H9 (cell line): ENCODE measurements around the gene AFAP1L2. TPM values are rescaled to one million over a fixed set of nuclear protein-coding genes. Genes with fewer than 3 reads are reported as not detected.
A peak's percentile ranks its signal among the peaks of the same experiment; 100 is the strongest.

Experiments
- DNase-seq: peaks from one replicate; pipeline ENCODE4 v3.0.0-alpha.2; 2017
- H2AFZ ChIP-seq: one replicate; pipeline ENCODE4 v1.6.1; 2013; ENCODE audit warnings: mild to moderate bottlenecking, low read length, control low read depth, moderate library complexity
- H2AK5ac ChIP-seq: 2 replicates; pipeline ENCODE4 v1.6.1; 2013; ENCODE audit warnings: low read length, control low read depth, mixed read lengths; ENCODE audit not compliant: insufficient read length
- H2BK120ac ChIP-seq: one replicate; pipeline ENCODE4 v1.6.1; 2013; ENCODE audit warnings: low read depth, mild to moderate bottlenecking, low read length, control low read depth, inconsistent platforms; ENCODE audit not compliant: poor library complexity, severe bottlenecking
- H2BK12ac ChIP-seq: 2 replicates; pipeline ENCODE4 v1.6.1; 2013; ENCODE audit warnings: low read length, control low read depth, mixed read lengths, low read depth; ENCODE audit not compliant: insufficient read length
- H2BK15ac ChIP-seq: 2 replicates; pipeline ENCODE4 v1.6.1; 2013; ENCODE audit warnings: low read depth, low read length, control low read depth
- H2BK20ac ChIP-seq: one replicate; pipeline ENCODE4 v1.6.1; 2013; ENCODE audit warnings: low read depth, mild to moderate bottlenecking, low read length, control low read depth, inconsistent platforms; ENCODE audit not compliant: poor library complexity, severe bottlenecking
- H2BK5ac ChIP-seq: 2 replicates; pipeline ENCODE4 v1.6.1; 2013; ENCODE audit warnings: low read length, control low read depth, mixed read lengths; ENCODE audit not compliant: insufficient read length
- H3K14ac ChIP-seq: 2 replicates; pipeline ENCODE4 v1.6.1; 2013; ENCODE audit warnings: low read length, control low read depth; ENCODE audit not compliant: insufficient read depth
- H3K18ac ChIP-seq: 2 replicates; pipeline ENCODE4 v1.6.1; 2013; ENCODE audit warnings: low read depth, mild to moderate bottlenecking, mixed read lengths, low read length, control low read depth; ENCODE audit not compliant: insufficient read length
- H3K23ac ChIP-seq: 2 replicates; pipeline ENCODE4 v1.6.1; 2013; ENCODE audit warnings: low read length, control low read depth, mixed read lengths, low read depth; ENCODE audit not compliant: insufficient read length
- H3K23me2 ChIP-seq: 2 replicates; pipeline ENCODE4 v1.6.1; 2013; ENCODE audit warnings: low read depth, mild to moderate bottlenecking, mixed read lengths, low read length, control low read depth; ENCODE audit not compliant: insufficient read length, poor library complexity, severe bottlenecking
- H3K27ac ChIP-seq: 2 replicates; pipeline ENCODE4 v1.5.1; 2013; ENCODE audit warnings: low read length, control low read depth, mixed read lengths, low read depth; ENCODE audit not compliant: insufficient read length
- H3K27me3 ChIP-seq: 2 replicates; pipeline ENCODE4 v1.6.1; 2013; ENCODE audit warnings: low read length, control low read depth, inconsistent platforms; ENCODE audit not compliant: insufficient read depth
- H3K4ac ChIP-seq: 2 replicates; pipeline ENCODE4 v1.6.1; 2013; ENCODE audit warnings: low read depth, mild to moderate bottlenecking, control low read depth, inconsistent platforms, low read length, moderate library complexity
- H3K4me1 ChIP-seq: 2 replicates; pipeline ENCODE4 v1.6.1; 2013; ENCODE audit warnings: low read length, control low read depth, inconsistent platforms; ENCODE audit not compliant: insufficient read depth
- H3K4me2 ChIP-seq: 2 replicates; pipeline ENCODE4 v1.6.1; 2013; ENCODE audit warnings: low read length, control low read depth, mixed read lengths; ENCODE audit not compliant: insufficient read length, insufficient read depth
- H3K56ac ChIP-seq: 2 replicates; pipeline ENCODE4 v1.6.1; 2013; ENCODE audit warnings: low read depth, mild to moderate bottlenecking, mixed read lengths, low read length, control low read depth; ENCODE audit not compliant: insufficient read length
- H3K79me1 ChIP-seq: 2 replicates; pipeline ENCODE4 v1.6.1; 2013; ENCODE audit warnings: low read depth, mild to moderate bottlenecking, moderate library complexity, low read length, control low read depth, inconsistent platforms; ENCODE audit not compliant: insufficient read depth, poor library complexity, severe bottlenecking
- H3K79me2 ChIP-seq: 2 replicates; pipeline ENCODE4 v1.6.1; 2013; ENCODE audit warnings: low read length, control low read depth, inconsistent platforms; ENCODE audit not compliant: insufficient read depth
- H3K9ac ChIP-seq: 2 replicates; pipeline ENCODE4 v1.6.1; 2013; ENCODE audit warnings: low read length, control low read depth, mixed read lengths; ENCODE audit not compliant: insufficient read length; ENCODE audit errors: extremely low read depth
- H3K9me3 ChIP-seq: one replicate; pipeline ENCODE4 v1.6.1; 2013; ENCODE audit warnings: low read depth, low read length, inconsistent platforms; ENCODE audit not compliant: control insufficient read depth
- H3T11ph ChIP-seq: one replicate; pipeline ENCODE4 v1.6.1; 2013; ENCODE audit warnings: mild to moderate bottlenecking, low read length, control low read depth, inconsistent platforms
- H4K20me1 ChIP-seq: one replicate; pipeline ENCODE4 v1.6.1; 2013; ENCODE audit not compliant: control insufficient read depth, insufficient read length, insufficient read depth
- H4K5ac ChIP-seq: 2 replicates; pipeline ENCODE4 v1.6.1; 2013; ENCODE audit warnings: low read depth, mild to moderate bottlenecking, mixed read lengths, low read length, control low read depth; ENCODE audit not compliant: insufficient read length
- H4K8ac ChIP-seq: replicated peaks from 2 replicates; pipeline ENCODE4 v1.6.1; 2013; ENCODE audit warnings: low read length, control low read depth, mixed read lengths, low read depth; ENCODE audit not compliant: insufficient read length
- H4K91ac ChIP-seq: 2 replicates; pipeline ENCODE4 v1.6.1; 2013; ENCODE audit warnings: low read depth, mild to moderate bottlenecking, moderate library complexity, mixed read lengths, low read length, control low read depth; ENCODE audit not compliant: insufficient read length
- H3K27ac Mint-ChIP-seq, 3 experiments: 2 replicates in 2 of 3; 3 replicates in 1 of 3; pipeline ENCODE4 v1.8.0; 2020 to 2021; ENCODE audit warnings: mixed read lengths in 3 of 3, mild to moderate bottlenecking in 1 of 3, moderate library complexity in 1 of 3
- H3K27me3 Mint-ChIP-seq: 2 replicates; pipeline ENCODE4 v1.8.0; 2021; ENCODE audit warnings: low read depth, mild to moderate bottlenecking, moderate library complexity, mixed read lengths
- H3K36me3 Mint-ChIP-seq, 3 experiments: 2 replicates in 2 of 3; 3 replicates in 1 of 3; pipeline ENCODE4 v1.8.0; 2020 to 2021; ENCODE audit warnings: low read depth in 3 of 3, mixed read lengths in 3 of 3; ENCODE audit not compliant: insufficient read depth in 1 of 3
- H3K4me1 Mint-ChIP-seq, 2 experiments: 2 replicates each; pipeline ENCODE4 v1.8.0; 2020; ENCODE audit warnings: mixed read lengths in 2 of 2
- H3K4me3 Mint-ChIP-seq, 2 experiments: 2 replicates in 1 of 2; 3 replicates in 1 of 2; pipeline ENCODE4 v1.8.0; 2020 to 2021; ENCODE audit warnings: mild to moderate bottlenecking in 2 of 2, mixed read lengths in 2 of 2, moderate library complexity in 1 of 2
- H3K9me3 Mint-ChIP-seq, 2 experiments: 2 replicates in 1 of 2; 3 replicates in 1 of 2; pipeline ENCODE4 v1.8.0; 2020; ENCODE audit warnings: mild to moderate bottlenecking in 2 of 2, mixed read lengths in 2 of 2, moderate library complexity in 1 of 2
- CTCF ChIP-seq: fragments of 200-600 bp; sonication (generic); conservative IDR thresholded peaks from 3 replicates; pipeline ENCODE4 v1.8.0; 2021; ENCODE audit warnings: antibody characterized with exemption, mild to moderate bottlenecking
- WGBS: extraction: QIAGEN DNeasy Blood & Tissue Kit; methylation state at CpG from one replicate; pipeline ENCODE4 v1.1.7; 2013; ENCODE audit warnings: missing lambda C conversion rate, low lambda C conversion rate, mixed read lengths; ENCODE audit not compliant: insufficient read length; ENCODE audit errors: extremely low coverage; 5-methylcytosine and 5-hydroxymethylcytosine counted together
- total RNA-seq: library from RNA; stranded (reverse); gene quantifications from 2 replicates; pipeline ENCODE4 v1.2.1, GENCODE V29; 2021

AFAP1L2 gene
- total RNA-seq, 1 experiment from 2014 or later: 0.77 TPM

GRCh38 chr10:114350751-114351150, 53.6 kb downstream of the AFAP1L2 start:
- Mint-ChIP-seq H3K4me1 (peaks cover 17 to 25% of the 10 kb centered on the region in 2 experiments), H3K27ac (peak overlapping the region in 1 of 3 experiments; percentile 18; a peak in 1 of 7 replicates), H3K4me3 (no peak overlapping the region), H3K9me3 (no peaks in the 10 kb centered on the region), H3K36me3 (no peaks in the 10 kb centered on the region), H3K27me3 (peaks cover 7% of the 10 kb centered on the region)
- no peak overlapping the region for H4K5ac ChIP-seq
- no peak overlapping the region for H2AFZ ChIP-seq
- H3K14ac ChIP-seq: peak overlapping the region; percentile 14; the same call in 1 of the 2 replicates
- H3T11ph ChIP-seq: no peak overlapping the region
- H3K4ac ChIP-seq: no peak overlapping the region
- no peak overlapping the region for H2BK15ac ChIP-seq
- H3K18ac ChIP-seq: no peak overlapping the region
- no peak overlapping the region for H3K4me2 ChIP-seq
- no peaks in the 10 kb centered on the region for H3K79me1 ChIP-seq
- no peaks in the 10 kb centered on the region for H3K27me3 ChIP-seq
- no peak overlapping the region for H2BK120ac ChIP-seq
- no peak overlapping the region for H4K8ac ChIP-seq
- H2BK12ac ChIP-seq: no peak overlapping the region
- H2BK5ac ChIP-seq: no peak overlapping the region
- no peak overlapping the region for H2AK5ac ChIP-seq
- no peak for TF ChIP-seq CTCF
- H4K91ac ChIP-seq: no peak overlapping the region
- DNase-seq: no peak
- no peaks in the 10 kb centered on the region for H3K79me2 ChIP-seq
- H3K9ac ChIP-seq: no peak overlapping the region
- H4K20me1 ChIP-seq: no peaks in the 10 kb centered on the region
- H3K27ac ChIP-seq: no peak overlapping the region
- WGBS: no CpG with 5 or more reads among the region's 11 CpGs
- no peaks in the 10 kb centered on the region; the same call in 1 of the 2 replicates for H3K4me1 ChIP-seq
- no peak overlapping the region for H3K56ac ChIP-seq
- H3K23me2 ChIP-seq: no peaks in the 10 kb centered on the region
- H2BK20ac ChIP-seq: no peak overlapping the region
- no peaks in the 10 kb centered on the region for H3K9me3 ChIP-seq
- H3K23ac ChIP-seq: no peak overlapping the region
